Psoas muscle (tissue), 8 donors: ENCODE data around the gene CD300C. TPM values are rescaled to one million over a fixed set of nuclear protein-coding genes. Genes with fewer than 3 reads are reported as not detected.
A peak's percentile ranks its signal among the peaks of the same experiment; 100 is the strongest.
"Not testable (repeated sequence)": the region's sequence is repeated elsewhere in the genome, so short reads cannot be mapped to it uniquely, and the experiment has no call there.

ENCODE experiments used
- ATAC-seq, 4 donors: fragments of 200-7000 bp; cut with Tn5 transposase; one replicate each; pipeline ENCODE4 v1.9.1; 2020; ENCODE audit warnings: moderate library complexity in 3 of 4, mild to moderate bottlenecking in 2 of 4
- DNase-seq, 2 donors: peaks; one replicate each; pipeline ENCODE4 v3.0.0-alpha.2; 2020
- H3K27ac ChIP-seq: fragments of 200-600 bp; one replicate; pipeline ENCODE4 v1.8.0; 2022
- H3K27me3 ChIP-seq, 3 donors: fragments of 200-600 bp in 1 of 3; one replicate each; pipeline versions ENCODE4 v1.6.1 to v1.8.0; 2013 to 2022; ENCODE audit warnings: low read length in 2 of 3, mild to moderate bottlenecking in 2 of 3, moderate library complexity in 1 of 3; ENCODE audit not compliant: insufficient read depth in 3 of 3
- H3K36me3 ChIP-seq, 2 donors: fragments of 200-600 bp in 1 of 2; one replicate each; pipeline versions ENCODE4 v1.6.1 to v1.8.0; 2013 to 2022; ENCODE audit warnings: low read depth in 1 of 2, mild to moderate bottlenecking in 1 of 2, moderate library complexity in 1 of 2; ENCODE audit not compliant: insufficient read depth in 1 of 2
- H3K4me1 ChIP-seq: fragments of 200-600 bp; one replicate; pipeline ENCODE4 v1.8.0; 2022
- H3K4me3 ChIP-seq: fragments of 200-600 bp; one replicate; pipeline ENCODE4 v1.8.0; 2022; ENCODE audit warnings: mild to moderate bottlenecking
- H3K9me3 ChIP-seq: fragments of 200-600 bp; one replicate; pipeline ENCODE4 v1.8.0; 2022
- CTCF ChIP-seq: fragments of 200-600 bp; IDR thresholded peaks from one replicate; pipeline ENCODE4 v1.8.0; 2022; ENCODE audit warnings: antibody characterized with exemption
- WGBS, 3 donors: extraction: QIAGEN DNeasy Blood & Tissue Kit; methylation state at CpG; one replicate each; pipeline versions ENCODE4 v1.1.6 to v1.1.7; 2013; 5-methylcytosine and 5-hydroxymethylcytosine counted together
- intact Hi-C, 2 donors: fragments of 100-400 bp; cut with DNase I; formaldehyde crosslinking; loops; one replicate each; pipeline versions ENCODE4 v1.11.0 to v1.14.2; 2022
- polyA plus RNA-seq, 3 donors: library from polyadenylated mRNA; stranded (reverse); fragments of 200-250 nt; gene quantifications; one replicate each; pipeline ENCODE4 v1.2.3, GENCODE V29; 2013
- total RNA-seq, 4 donors: library from RNA; stranded (reverse); fragmentation: NEBNext Ultra II Directional in 2 of 4; extraction: Animal tissue kit (Norgen Biotek cat#: 25700) in 2 of 4; gene quantifications; one replicate each; pipeline versions ENCODE4 v1.2.1 to v1.2.4, GENCODE V29; 2021 to 2023
- donor health status: healthy with polysubstance abuse.
- donor health status: DM: no; HTN: no; CAD: no; lungs with moderate emphysema.
- donor health status: Bipolar disorder and iron deficiency.
- donor health status: healthy.
- donor health status: DM: yes; HTN: yes; CAD: no.
- donor health status: DM: no; HTN: no; CAD: no.
- donor health status: DM: no; HTN: no; CAD: no.
- donor health status: DM: yes; HTN: yes; CAD: no.

Gene CD300C
- total and polyA plus RNA-seq, 7 donors, result 0.03 to 0.44 (median 0.32) TPM

DNA sequence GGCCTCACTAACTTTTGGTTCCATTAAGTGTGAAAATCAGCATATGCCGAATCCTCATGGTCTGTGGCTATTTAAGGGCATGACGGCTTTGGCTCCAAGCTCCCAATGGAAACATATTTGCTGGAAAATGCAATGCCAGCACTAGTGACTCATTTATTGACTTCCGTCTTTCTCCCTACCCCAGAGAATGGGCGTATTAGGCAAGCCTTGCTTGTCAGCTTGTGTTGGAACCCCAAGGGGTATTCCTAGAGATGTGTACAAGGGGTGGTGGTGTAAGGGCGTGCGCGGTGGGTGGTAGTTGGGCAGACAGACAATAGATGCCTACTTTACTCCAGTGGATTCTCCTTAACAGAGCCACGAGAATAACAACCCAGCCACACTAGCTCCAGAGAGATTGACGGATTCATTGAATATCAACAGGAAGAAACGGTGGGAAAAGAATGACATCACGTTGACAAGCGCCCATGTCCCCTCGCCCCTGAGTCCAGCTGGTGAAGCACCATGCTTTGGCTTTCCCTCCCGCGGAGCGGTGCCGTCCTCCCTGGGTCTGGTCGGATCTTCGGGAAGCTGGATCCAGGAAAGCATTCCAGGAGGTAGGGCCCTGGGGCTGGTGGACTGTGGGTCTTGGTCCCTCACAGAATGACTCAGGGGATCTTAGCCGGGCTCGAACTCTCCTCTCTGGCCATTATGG lies 25.0 kb downstream of the CD300C start:
- DNase-seq (no peak), ATAC-seq (peak in 3 of 4 donors; percentile 21 to 49 (median 27))
- 78 to 83% (median 82%) methylated on average over 21 of the region's 21 CpGs for WGBS, 3 donors
- intact Hi-C loops, result no loop called here
- no peaks in the 10 kb centered on the region for H3K36me3 ChIP-seq
- TF ChIP-seq CTCF, result no peak
- H3K4me3 ChIP-seq, result no peak overlapping the region
- H3K4me1 ChIP-seq, result no peaks in the 10 kb centered on the region
- no peak overlapping the region for H3K27ac ChIP-seq
- H3K9me3 ChIP-seq, result peaks cover 3% of the 10 kb centered on the region
- peaks cover 0 to 4% (median 0%) of the 10 kb centered on the region in 3 donors for H3K27me3 ChIP-seq

GRCh38 chr17:74520016-74520434 lies 25.9 kb downstream of the CD300C start:
- Histone ChIP-seq H3K36me3 (no peaks in the 10 kb centered on the region), H3K27me3 (peaks cover 0 to 4% (median 0%) of the 10 kb centered on the region in 3 donors), H3K4me1 (no peaks in the 10 kb centered on the region), H3K4me3 (no peak overlapping the region), H3K27ac (no peak overlapping the region), H3K9me3 (peaks cover 3% of the 10 kb centered on the region)
- no peak for DNase-seq
- no peak for ATAC-seq
- no peak for TF ChIP-seq CTCF
- intact Hi-C loops, result no loop called here
- 56 to 76% (median 65%) methylated on average over 3 of the region's 3 CpGs for WGBS, 3 donors

GRCh38 chr17:74518413-74518981 lies 27.4 kb downstream of the CD300C start:
- WGBS, 3 donors, result 67 to 75% (median 74%) methylated on average over 6 of the region's 6 CpGs
- not testable (repeated sequence) for H3K4me3 ChIP-seq

DNA sequence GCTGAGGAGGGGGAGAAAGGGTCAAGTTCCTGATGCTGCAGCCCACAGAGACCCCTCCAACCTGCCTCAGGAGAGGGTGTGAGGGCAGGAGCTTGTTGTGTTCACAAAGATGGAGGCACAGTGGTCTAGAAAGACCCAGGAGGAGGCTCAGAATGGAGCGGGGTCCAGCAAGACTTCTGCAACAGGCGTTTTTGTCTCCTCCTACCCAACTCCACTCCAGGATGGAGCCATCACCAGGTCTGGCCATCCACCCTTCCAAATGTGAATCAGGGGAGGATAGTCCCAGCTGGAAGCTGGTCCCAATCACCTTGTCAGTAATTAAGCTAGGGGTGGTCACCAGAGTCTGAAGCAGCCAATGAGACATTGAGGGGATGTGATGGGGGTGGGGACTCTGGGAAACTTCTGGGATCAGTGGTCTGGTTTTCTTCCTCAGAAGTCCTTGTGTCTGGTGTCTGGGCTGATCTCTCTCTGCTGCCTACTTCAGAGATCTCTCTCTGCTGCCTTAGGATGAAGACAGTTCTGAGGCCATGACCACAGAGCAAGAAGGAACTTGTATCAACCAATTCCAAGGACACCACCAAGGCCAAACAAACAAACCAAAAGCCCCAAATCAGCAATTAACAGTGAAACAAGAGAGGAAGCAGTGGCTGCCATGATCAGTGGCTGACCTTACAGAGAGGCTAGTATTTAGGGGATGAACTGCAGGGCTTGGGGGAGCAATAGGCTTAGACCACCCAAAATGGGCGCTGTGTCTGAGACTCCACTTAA lies 29.2 kb downstream of the CD300C start:
- Histone ChIP-seq H3K36me3 (no peaks in the 10 kb centered on the region), H3K27ac (no peak overlapping the region), H3K4me3 (no peak overlapping the region), H3K9me3 (no peaks in the 10 kb centered on the region), H3K4me1 (peaks cover 12% of the 10 kb centered on the region), H3K27me3 (peaks cover 0 to 2% (median 0%) of the 10 kb centered on the region in 3 donors)
- WGBS, 3 donors, result 90 to 98% (median 90%) methylated on average over 3 of the region's 3 CpGs
- DNase-seq (no peak), ATAC-seq (no peak)
- no peak for TF ChIP-seq CTCF
- intact Hi-C loops, result no loop called here

More at GRCh38 chr17:74518413-74518981, 27.4 kb downstream of the CD300C start:
- H3K27me3 ChIP-seq, H3K27ac ChIP-seq, H3K9me3 ChIP-seq, H3K36me3 ChIP-seq, intact Hi-C loops, ATAC-seq, H3K4me1 ChIP-seq, DNase-seq: not testable (repeated sequence)

GRCh38 chr17:74515941-74516340 lies 30.0 kb downstream of the CD300C start:
- DNase-seq, result no peak
- Histone ChIP-seq H3K9me3 (no peaks in the 10 kb centered on the region), H3K27ac (no peak overlapping the region), H3K36me3 (no peaks in the 10 kb centered on the region), H3K4me3 (no peak overlapping the region), H3K4me1 (peaks cover 17% of the 10 kb centered on the region), H3K27me3 (no peaks in the 10 kb centered on the region)
- 69 to 75% (median 73%) methylated on average over 4 of the region's 4 CpGs for WGBS, 3 donors
- no peak for TF ChIP-seq CTCF
- ATAC-seq, result no peak
- intact Hi-C loops, result no loop called here
